ENCODE results near the gene NSUN2. TPM values are rescaled to one million over a fixed set of nuclear protein-coding genes. Genes with fewer than 3 reads are reported as not detected.

NSUN2 gene
- total RNA-seq, 2 donors from 2014 or later = 42.2 to 52.6 TPM

DNA sequence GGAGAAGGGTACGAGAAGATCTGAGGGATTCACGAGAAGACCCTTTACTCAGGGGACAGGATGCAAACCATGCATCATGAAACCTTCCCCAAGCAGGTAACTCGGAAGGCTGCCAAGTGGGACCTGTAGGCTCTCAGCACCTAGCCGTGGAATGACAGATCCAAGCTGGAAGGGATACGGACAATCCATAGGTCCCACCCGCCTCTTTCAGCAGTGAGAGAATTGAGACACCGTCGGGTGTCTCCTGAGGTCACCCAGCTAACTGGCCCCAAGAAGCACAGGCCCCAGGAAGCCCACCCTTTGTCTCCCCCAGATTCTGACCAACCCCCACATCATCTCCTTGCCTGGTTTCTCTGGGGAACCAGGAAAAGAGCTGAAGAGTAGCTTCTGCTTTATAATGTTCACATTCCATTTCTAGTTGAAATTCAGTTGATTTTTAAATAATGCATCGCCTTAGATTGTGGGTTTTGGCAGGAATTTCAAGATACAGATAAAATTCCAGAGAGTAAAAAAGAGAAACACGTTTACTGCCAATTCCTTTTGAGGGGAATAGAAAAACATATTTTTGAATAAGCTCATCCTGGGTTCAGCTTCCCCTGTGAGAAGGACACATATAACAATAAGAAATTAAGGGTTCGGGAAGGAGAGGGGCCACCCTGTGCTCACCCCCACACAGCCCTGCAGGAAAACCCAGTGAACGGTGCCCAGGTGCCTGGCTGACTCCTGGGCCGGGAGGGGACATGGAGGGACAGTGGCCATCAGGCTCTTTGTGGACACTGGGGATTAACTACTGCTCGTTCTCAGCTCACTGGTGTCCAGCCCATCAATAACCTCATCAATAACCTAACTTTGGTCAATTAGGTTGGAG is 51.1 kb downstream of the NSUN2 start:
- H3K4me1 ChIP-seq (ENCODE audit: control insufficient read depth in 1 of 2, low read depth in 2 of 2) = peaks cover 7 to 25% of the 10 kb centered on the region in 2 donors
- ATAC-seq (ENCODE audit: insufficient number of reproducible peaks, low FRiP score, low read depth) (no peak), DNase-seq (ENCODE audit: low spot score) (no peak)
- H3K4me3 ChIP-seq = no peak overlapping the region
- no peaks in the 10 kb centered on the region for H3K27me3 ChIP-seq (replicated peaks; ENCODE audit: insufficient read depth)
- no peak overlapping the region for H3K27ac ChIP-seq
- H3K9me3 ChIP-seq = no peaks in the 10 kb centered on the region
- TF ChIP-seq, protein P1, sequence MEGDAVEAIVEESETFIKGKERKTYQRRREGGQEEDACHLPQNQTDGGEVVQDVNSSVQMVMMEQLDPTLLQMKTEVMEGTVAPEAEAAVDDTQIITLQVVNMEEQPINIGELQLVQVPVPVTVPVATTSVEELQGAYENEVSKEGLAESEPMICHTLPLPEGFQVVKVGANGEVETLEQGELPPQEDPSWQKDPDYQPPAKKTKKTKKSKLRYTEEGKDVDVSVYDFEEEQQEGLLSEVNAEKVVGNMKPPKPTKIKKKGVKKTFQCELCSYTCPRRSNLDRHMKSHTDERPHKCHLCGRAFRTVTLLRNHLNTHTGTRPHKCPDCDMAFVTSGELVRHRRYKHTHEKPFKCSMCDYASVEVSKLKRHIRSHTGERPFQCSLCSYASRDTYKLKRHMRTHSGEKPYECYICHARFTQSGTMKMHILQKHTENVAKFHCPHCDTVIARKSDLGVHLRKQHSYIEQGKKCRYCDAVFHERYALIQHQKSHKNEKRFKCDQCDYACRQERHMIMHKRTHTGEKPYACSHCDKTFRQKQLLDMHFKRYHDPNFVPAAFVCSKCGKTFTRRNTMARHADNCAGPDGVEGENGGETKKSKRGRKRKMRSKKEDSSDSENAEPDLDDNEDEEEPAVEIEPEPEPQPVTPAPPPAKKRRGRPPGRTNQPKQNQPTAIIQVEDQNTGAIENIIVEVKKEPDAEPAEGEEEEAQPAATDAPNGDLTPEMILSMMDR (IDR thresholded peaks at IDR 0.05) = no peak
- H3K36me3 ChIP-seq = no peaks in the 10 kb centered on the region

DNA sequence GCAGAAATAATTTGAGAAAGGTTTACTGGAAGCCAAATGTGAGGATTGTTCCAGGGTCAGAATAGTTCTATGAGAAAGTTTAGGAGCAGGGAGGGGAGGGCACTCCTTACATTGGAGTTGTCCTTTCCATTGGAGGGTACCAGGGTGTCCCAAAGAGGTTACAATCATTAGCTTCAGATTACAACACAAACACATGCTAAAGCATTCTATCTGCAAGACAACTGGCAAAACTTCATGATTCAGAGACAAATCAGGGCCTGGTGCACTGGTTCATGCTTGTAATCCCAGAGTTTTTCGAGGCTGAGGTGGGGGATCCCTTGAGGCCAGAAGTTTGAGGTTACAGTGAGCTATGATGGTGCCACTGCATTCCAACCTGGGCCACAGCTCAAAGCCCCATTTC is 51.8 kb downstream of the NSUN2 start:
- no peak for DNase-seq (ENCODE audit: low spot score)
- ATAC-seq (ENCODE audit: insufficient number of reproducible peaks, low FRiP score, low read depth) = no peak
- H3K27ac ChIP-seq = no peak overlapping the region
- no peaks in the 10 kb centered on the region for H3K27me3 ChIP-seq (replicated peaks; ENCODE audit: insufficient read depth)
- no peaks in the 10 kb centered on the region for H3K36me3 ChIP-seq
- H3K9me3 ChIP-seq = no peaks in the 10 kb centered on the region
- H3K4me3 ChIP-seq = no peak overlapping the region
- TF ChIP-seq, protein P1 (IDR thresholded peaks at IDR 0.05) = no peak
- peaks cover 12 to 32% of the 10 kb centered on the region in 2 donors for H3K4me1 ChIP-seq (ENCODE audit: control insufficient read depth in 1 of 2, low read depth in 2 of 2)

DNA sequence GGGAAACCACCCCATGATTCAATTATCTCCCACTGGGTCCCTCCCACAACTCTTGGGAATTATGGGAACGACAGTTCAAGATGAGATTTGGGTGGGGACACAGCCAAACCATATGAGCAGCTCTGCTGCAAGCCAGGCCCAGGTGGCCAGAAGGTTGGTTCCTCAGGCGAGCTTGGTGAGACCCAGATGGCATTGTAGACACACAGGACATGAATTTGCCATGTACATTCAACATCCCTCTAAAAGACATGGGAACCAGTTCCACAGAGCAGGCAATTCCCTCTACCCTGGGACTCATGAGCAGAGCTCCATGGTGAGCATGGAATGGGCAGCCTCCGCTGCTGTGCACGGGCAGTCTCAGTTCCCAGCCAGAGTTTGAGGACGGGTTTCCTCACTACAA is 53.3 kb downstream of the NSUN2 start:
- DNase-seq (ENCODE audit: low spot score) = no peak
- H3K9me3 ChIP-seq = no peaks in the 10 kb centered on the region
- H3K27me3 ChIP-seq (replicated peaks; ENCODE audit: insufficient read depth) = no peaks in the 10 kb centered on the region
- no peak for ATAC-seq (ENCODE audit: insufficient number of reproducible peaks, low FRiP score, low read depth)
- H3K4me3 ChIP-seq = no peak overlapping the region
- TF ChIP-seq, protein P1 (IDR thresholded peaks at IDR 0.05) = no peak
- no peaks in the 10 kb centered on the region for H3K36me3 ChIP-seq
- no peak overlapping the region for H3K27ac ChIP-seq
- peaks cover 14 to 34% of the 10 kb centered on the region in 2 donors for H3K4me1 ChIP-seq (ENCODE audit: control insufficient read depth in 1 of 2, low read depth in 2 of 2)

DNA sequence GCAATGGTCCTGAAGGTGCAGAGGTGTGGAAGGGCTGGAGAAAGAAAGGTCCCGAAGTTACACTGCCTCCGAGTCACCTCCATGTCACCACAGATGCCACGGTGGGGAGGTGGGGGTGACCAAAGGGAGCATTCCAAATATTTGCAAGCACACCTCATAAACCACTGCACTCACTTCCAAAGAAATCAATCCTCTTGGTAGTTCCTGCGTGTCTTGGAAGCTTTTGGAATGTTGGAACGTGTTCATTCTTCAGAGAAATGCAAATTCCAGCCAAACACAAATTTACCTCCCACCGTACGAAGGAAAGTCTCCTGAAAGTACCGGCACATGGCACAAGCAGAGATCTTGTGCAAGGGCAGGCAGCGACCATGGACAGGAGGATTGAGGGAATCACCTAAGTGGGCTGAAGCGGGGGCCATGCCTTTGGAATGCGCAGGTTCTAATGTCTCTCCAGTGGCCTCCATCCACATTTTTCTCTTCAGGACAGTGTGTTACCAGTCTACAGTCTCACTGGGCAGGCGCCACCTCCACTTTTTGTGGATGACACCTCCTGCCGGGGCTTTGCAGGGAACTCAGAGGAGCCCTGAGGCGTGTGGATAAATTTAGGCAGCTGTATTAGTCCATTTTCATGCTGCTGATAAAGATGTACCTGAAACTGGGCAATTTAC is 54.0 kb downstream of the NSUN2 start:
- H3K4me1 ChIP-seq (ENCODE audit: control insufficient read depth in 1 of 2, low read depth in 2 of 2) = peaks cover 14 to 32% of the 10 kb centered on the region in 2 donors
- TF ChIP-seq, protein P1 (IDR thresholded peaks at IDR 0.05) = no peak
- H3K27me3 ChIP-seq (replicated peaks; ENCODE audit: insufficient read depth) = no peaks in the 10 kb centered on the region
- H3K27ac ChIP-seq = no peak overlapping the region
- H3K36me3 ChIP-seq = no peaks in the 10 kb centered on the region
- no peak for ATAC-seq (ENCODE audit: insufficient number of reproducible peaks, low FRiP score, low read depth)
- no peak overlapping the region for H3K4me3 ChIP-seq
- DNase-seq (ENCODE audit: low spot score) = no peak
- no peaks in the 10 kb centered on the region for H3K9me3 ChIP-seq

DNA sequence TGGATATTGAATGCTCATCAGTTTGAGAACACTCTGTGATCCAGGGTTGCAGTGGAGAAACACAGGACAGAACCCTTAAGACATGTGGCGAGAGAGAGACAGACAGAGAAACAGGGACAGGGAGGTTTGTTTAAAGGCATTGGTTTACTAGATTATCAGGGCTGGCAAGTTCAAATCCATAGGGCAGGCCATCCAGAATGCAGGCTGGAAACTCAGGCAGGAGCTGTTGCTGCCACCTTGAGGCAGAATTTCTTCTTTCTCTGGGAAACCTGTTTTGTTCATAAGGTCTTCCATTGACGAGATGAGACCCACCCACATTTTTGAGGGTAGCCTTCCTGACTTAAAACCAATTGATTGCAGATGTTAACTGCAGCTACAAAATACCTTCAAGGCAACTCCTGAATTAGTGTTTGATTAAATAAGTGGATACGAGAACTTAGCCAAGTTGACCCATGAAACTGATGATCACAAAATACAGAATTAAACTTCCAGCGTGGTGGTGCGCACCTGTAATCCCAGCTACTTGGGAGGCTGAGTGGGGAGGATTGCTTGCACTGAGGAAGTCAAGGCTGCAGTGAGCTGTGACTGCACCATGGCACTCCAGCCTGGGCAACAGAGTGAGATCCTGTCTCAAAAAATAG is 55.9 kb downstream of the NSUN2 start:
- no peak for DNase-seq (ENCODE audit: low spot score)
- Histone ChIP-seq H3K27me3 (replicated peaks; ENCODE audit: insufficient read depth) (no peaks in the 10 kb centered on the region), H3K27ac (peak overlapping the region in 1 of 2 donors; percentile 71), H3K4me3 (no peak overlapping the region), H3K36me3 (no peaks in the 10 kb centered on the region), H3K4me1 (ENCODE audit: control insufficient read depth in 1 of 2, low read depth in 2 of 2) (peaks cover 7 to 16% of the 10 kb centered on the region in 2 donors), H3K9me3 (no peaks in the 10 kb centered on the region)
- no peak for ATAC-seq (ENCODE audit: insufficient number of reproducible peaks, low FRiP score, low read depth)
- TF ChIP-seq, protein P1 (IDR thresholded peaks at IDR 0.05) = peak; percentile 56

All from thoracic aorta (tissue), 2 donors.